Neural crest cell (in vitro differentiated cells): ENCODE results near the gene NUMBL. TPM values are rescaled to one million over a fixed set of nuclear protein-coding genes. Genes with fewer than 3 reads are reported as not detected.

ENCODE experiments used
- DNase-seq: peaks from one replicate; pipeline ENCODE4 v3.0.0; 2021; ENCODE audit warnings: low read depth, mixed read lengths, low spot score
- H3K27ac Mint-ChIP-seq: one replicate; pipeline ENCODE4 v1.8.0; 2021; ENCODE audit warnings: mild to moderate bottlenecking, mixed read lengths; ENCODE audit not compliant: unreplicated experiment
- H3K27me3 Mint-ChIP-seq: 2 replicates; pipeline ENCODE4 v1.8.0; 2021; ENCODE audit warnings: low read depth, mild to moderate bottlenecking, mixed read lengths
- H3K36me3 Mint-ChIP-seq: 2 replicates; pipeline ENCODE4 v1.8.0; 2021; ENCODE audit warnings: low read depth, mild to moderate bottlenecking, mixed read lengths
- H3K4me1 Mint-ChIP-seq: 2 replicates; pipeline ENCODE4 v1.8.0; 2021; ENCODE audit warnings: mixed read lengths
- H3K4me3 Mint-ChIP-seq: one replicate; pipeline ENCODE4 v1.8.0; 2021; ENCODE audit warnings: mild to moderate bottlenecking, mixed read lengths
- H3K9me3 Mint-ChIP-seq: 2 replicates; pipeline ENCODE4 v1.8.0; 2021; ENCODE audit warnings: mixed read lengths
- CTCF ChIP-seq: fragments of 200-600 bp; sonication (generic); conservative IDR thresholded peaks from 2 replicates; pipeline ENCODE4 v1.5.0; 2021; ENCODE audit warnings: antibody characterized with exemption, mild to moderate bottlenecking
- total RNA-seq: library from RNA; stranded (reverse); gene quantifications from 2 replicates; pipeline ENCODE4 v1.2.1, GENCODE V29; 2021

Gene NUMBL
- total RNA-seq, 1 donor from 2014 or later: 26.8 TPM

DNA sequence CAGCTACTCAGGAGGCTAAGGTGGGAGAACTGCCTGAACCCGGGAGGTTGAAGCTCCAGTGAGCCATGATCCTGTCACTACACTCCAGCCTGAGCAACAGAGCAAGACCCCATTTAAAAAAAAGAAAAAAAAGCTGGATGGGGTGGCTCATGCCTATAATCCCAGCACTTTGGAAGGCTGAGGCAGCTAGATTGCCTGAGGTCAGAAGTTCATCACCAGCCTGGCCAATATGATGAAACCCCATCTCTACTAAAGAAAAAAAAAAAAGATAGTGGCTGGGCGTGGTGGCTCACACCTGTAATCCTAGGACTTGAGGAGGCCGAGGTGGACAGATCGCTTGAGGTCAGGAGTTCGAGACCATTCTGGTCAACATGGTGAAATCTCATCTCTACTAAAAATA is 74.3 kb downstream of the NUMBL start:
- Mint-ChIP-seq H3K9me3 (no peaks in the 10 kb centered on the region), H3K4me3 (no peak overlapping the region), H3K4me1 (peaks cover 23% of the 10 kb centered on the region), H3K27ac (no peak overlapping the region), H3K27me3 (peaks cover 33% of the 10 kb centered on the region), H3K36me3 (peaks cover 14% of the 10 kb centered on the region)
- no peak for DNase-seq
- TF ChIP-seq CTCF: no peak

Other genes starting within 250 kb of the NUMBL start
- 22.3 and 25.8 TPM in 2 replicates for gene SERTAD3, start 246.3 kb downstream of the NUMBL start, total RNA-seq
- gene BLVRB, start 224.9 kb downstream of the NUMBL start, total RNA-seq: 3.1 and 3.2 TPM in 2 replicates
- gene SPTBN4, start 223.7 kb downstream of the NUMBL start, total RNA-seq: 0.40 and 1.1 TPM in 2 replicates
- gene SHKBP1, start 113.8 kb downstream of the NUMBL start, total RNA-seq: 72.0 and 76.3 TPM in 2 replicates
- gene LTBP4, start 89.3 kb downstream of the NUMBL start, total RNA-seq: 125 TPM in 2 replicates
- 41.1 and 45.1 TPM in 2 replicates for gene COQ8B, start 26.2 kb upstream of the NUMBL start, total RNA-seq
- gene ITPKC, start 26.5 kb upstream of the NUMBL start, total RNA-seq: 12.8 and 13.9 TPM in 2 replicates
- 22.7 and 25.1 TPM in 2 replicates for gene ACTMAP, start 59.8 kb upstream of the NUMBL start, total RNA-seq
- gene SNRPA, start 60.6 kb upstream of the NUMBL start, total RNA-seq: 213 and 214 TPM in 2 replicates
- 6.9 and 9.9 TPM in 2 replicates for gene MIA, start 84.9 kb upstream of the NUMBL start, total RNA-seq
- 14.1 and 15.2 TPM in 2 replicates for gene RAB4B, start 87.6 kb upstream of the NUMBL start, total RNA-seq
- 109 and 113 TPM in 2 replicates for gene EGLN2, start 108.5 kb upstream of the NUMBL start, total RNA-seq
- gene CYP2A6, start 159.8 kb upstream of the NUMBL start, total RNA-seq: not detected in 2 replicates
- gene CYP2A7, start 191.6 kb upstream of the NUMBL start, total RNA-seq: not detected in 2 replicates